Measurements from ENCODE around the gene ABCA12.

The ABCA12 gene

GRCh38 chr2:215098875-215099274, 39.6 kb downstream of the ABCA12 start:
- no peak overlapping the region for H3K4me3 ChIP-seq (ENCODE audit: low read depth, low read length)
- H2BK5ac ChIP-seq (ENCODE audit: low read depth, low read length, poor library complexity), result no peak overlapping the region
- H3K4me2 ChIP-seq (ENCODE audit: low read length), result no peak overlapping the region
- no peaks in the 10 kb centered on the region for H3K79me2 ChIP-seq (ENCODE audit: control insufficient read depth, insufficient read depth, low read length, poor library complexity)
- H3K18ac ChIP-seq (ENCODE audit: low read length), result no peak overlapping the region
- WGBS (ENCODE audit: extremely low coverage, insufficient coverage, insufficient read length), result no CpG with 5 or more reads among the region's 6 CpGs
- no peaks in the 10 kb centered on the region for H3K36me3 ChIP-seq (ENCODE audit: control insufficient read depth in 1 of 2, insufficient read depth in 2 of 2, low read length in 2 of 2)
- no peak overlapping the region for H2BK12ac ChIP-seq (ENCODE audit: low read length)
- H3K27ac ChIP-seq (ENCODE audit: low read depth, low read length), result no peak overlapping the region
- H4K8ac ChIP-seq (ENCODE audit: low read depth, low read length), result no peak overlapping the region
- no peak overlapping the region for H3K14ac ChIP-seq (ENCODE audit: low read length)
- H2AFZ ChIP-seq (ENCODE audit: insufficient read depth, low read length, poor library complexity), result no peak overlapping the region
- H4K91ac ChIP-seq (ENCODE audit: low read depth, low read length), result no peak overlapping the region
- peak in 1 of 2 donors; percentile 41 for DNase-seq
- no peak overlapping the region for H2AK5ac ChIP-seq (ENCODE audit: low read length)
- H3K23ac ChIP-seq (ENCODE audit: low read length), result no peak overlapping the region
- no peak overlapping the region for H3K4ac ChIP-seq (ENCODE audit: low read depth, low read length)
- H3K9ac ChIP-seq (ENCODE audit: low read length), result no peak overlapping the region
- H3K27me3 ChIP-seq (ENCODE audit: insufficient read depth, low read length), result no peaks in the 10 kb centered on the region
- no peak overlapping the region for H2BK120ac ChIP-seq (ENCODE audit: insufficient read depth, low read length, poor library complexity)
- H3K9me3 ChIP-seq (ENCODE audit: insufficient read depth, low read depth, low read length), result no peaks in the 10 kb centered on the region
- H3K79me1 ChIP-seq (ENCODE audit: low read length), result no peaks in the 10 kb centered on the region
- no peaks in the 10 kb centered on the region for H3K4me1 ChIP-seq (ENCODE audit: control insufficient read depth in 1 of 2, insufficient read depth in 2 of 2, low read length in 2 of 2)
- no peak overlapping the region for H4K12ac ChIP-seq (ENCODE audit: low read depth, low read length)

DNA sequence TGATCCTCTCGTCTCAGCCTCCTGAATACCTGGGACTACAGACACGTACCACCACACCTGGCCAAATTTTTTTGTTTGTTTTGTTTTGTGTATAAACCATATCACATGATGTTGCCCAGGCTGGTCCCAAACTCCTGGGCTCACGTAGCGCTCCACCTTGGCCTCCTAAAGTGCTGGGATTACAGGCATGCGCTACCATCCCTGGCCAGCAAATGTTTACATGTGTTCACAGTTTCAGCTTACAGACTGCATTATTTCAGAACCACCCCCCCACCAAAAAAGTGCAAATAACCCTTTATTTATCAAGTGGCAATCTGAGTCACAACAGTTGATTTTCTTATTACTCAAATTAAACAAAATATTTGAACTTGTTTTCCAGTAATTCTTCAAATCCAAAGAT, 54.3 kb downstream of the ABCA12 start:
- no peak for DNase-seq
- Histone ChIP-seq H3K36me3 (ENCODE audit: control insufficient read depth in 1 of 2, insufficient read depth in 2 of 2, low read length in 2 of 2) (no peaks in the 10 kb centered on the region), H4K8ac (ENCODE audit: low read depth, low read length) (no peak overlapping the region), H3K9me3 (ENCODE audit: insufficient read depth, low read depth, low read length) (no peaks in the 10 kb centered on the region), H3K18ac (ENCODE audit: low read length) (no peak overlapping the region), H3K4me2 (ENCODE audit: low read length) (no peak overlapping the region), H4K91ac (ENCODE audit: low read depth, low read length) (no peak overlapping the region), H3K27me3 (ENCODE audit: insufficient read depth, low read length) (no peaks in the 10 kb centered on the region), H3K23ac (ENCODE audit: low read length) (no peak overlapping the region), H3K9ac (ENCODE audit: low read length) (no peak overlapping the region), H2BK5ac (ENCODE audit: low read depth, low read length, poor library complexity) (no peak overlapping the region), H2BK120ac (ENCODE audit: insufficient read depth, low read length, poor library complexity) (no peak overlapping the region), H3K4ac (ENCODE audit: low read depth, low read length) (no peak overlapping the region), H3K4me3 (ENCODE audit: low read depth, low read length) (no peak overlapping the region), H3K27ac (ENCODE audit: low read depth, low read length) (no peak overlapping the region), H3K4me1 (ENCODE audit: control insufficient read depth in 1 of 2, insufficient read depth in 2 of 2, low read length in 2 of 2) (no peaks in the 10 kb centered on the region), H3K79me1 (ENCODE audit: low read length) (no peaks in the 10 kb centered on the region), H2BK12ac (ENCODE audit: low read length) (no peak overlapping the region), H2AK5ac (ENCODE audit: low read length) (no peak overlapping the region), H3K79me2 (ENCODE audit: control insufficient read depth, insufficient read depth, low read length, poor library complexity) (no peaks in the 10 kb centered on the region), H2AFZ (ENCODE audit: insufficient read depth, low read length, poor library complexity) (no peak overlapping the region), H3K14ac (ENCODE audit: low read length) (no peak overlapping the region), H4K12ac (ENCODE audit: low read depth, low read length) (no peak overlapping the region)
- no CpG with 5 or more reads among the region's 5 CpGs for WGBS (ENCODE audit: extremely low coverage, insufficient coverage, insufficient read length)

DNA sequence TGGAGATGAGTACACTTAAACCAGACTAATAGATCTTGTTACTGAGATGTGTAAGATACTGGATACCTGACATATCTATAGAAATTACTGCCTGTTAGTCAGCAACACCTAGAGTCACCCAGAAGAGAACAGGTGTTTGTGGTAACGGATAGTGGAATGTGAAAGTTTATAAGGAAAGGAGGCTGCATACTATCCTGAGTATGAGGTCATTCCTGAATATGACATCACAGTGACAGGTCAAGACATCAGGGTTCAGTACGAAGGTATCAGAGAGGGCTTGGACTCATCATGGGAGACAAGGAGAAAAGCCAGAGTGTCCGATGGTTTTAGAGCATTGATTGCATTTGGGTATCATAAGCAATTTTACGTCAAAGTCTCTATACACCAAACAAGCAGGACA, 55.3 kb downstream of the ABCA12 start:
- Histone ChIP-seq H4K91ac (ENCODE audit: low read depth, low read length) (no peak overlapping the region), H3K14ac (ENCODE audit: low read length) (no peak overlapping the region), H3K79me2 (ENCODE audit: control insufficient read depth, insufficient read depth, low read length, poor library complexity) (no peaks in the 10 kb centered on the region), H3K4me2 (ENCODE audit: low read length) (no peak overlapping the region), H2BK120ac (ENCODE audit: insufficient read depth, low read length, poor library complexity) (no peak overlapping the region), H3K9me3 (ENCODE audit: insufficient read depth, low read depth, low read length) (no peaks in the 10 kb centered on the region), H4K12ac (ENCODE audit: low read depth, low read length) (no peak overlapping the region), H3K27me3 (ENCODE audit: insufficient read depth, low read length) (no peaks in the 10 kb centered on the region), H3K4ac (ENCODE audit: low read depth, low read length) (no peak overlapping the region), H3K36me3 (ENCODE audit: control insufficient read depth in 1 of 2, insufficient read depth in 2 of 2, low read length in 2 of 2) (no peaks in the 10 kb centered on the region), H3K18ac (ENCODE audit: low read length) (no peak overlapping the region), H3K79me1 (ENCODE audit: low read length) (no peaks in the 10 kb centered on the region), H3K27ac (ENCODE audit: low read depth, low read length) (no peak overlapping the region), H2BK12ac (ENCODE audit: low read length) (no peak overlapping the region), H2AFZ (ENCODE audit: insufficient read depth, low read length, poor library complexity) (no peak overlapping the region), H3K9ac (ENCODE audit: low read length) (no peak overlapping the region), H3K23ac (ENCODE audit: low read length) (no peak overlapping the region), H3K4me1 (ENCODE audit: control insufficient read depth in 1 of 2, insufficient read depth in 2 of 2, low read length in 2 of 2) (no peaks in the 10 kb centered on the region), H4K8ac (ENCODE audit: low read depth, low read length) (no peak overlapping the region), H2BK5ac (ENCODE audit: low read depth, low read length, poor library complexity) (no peak overlapping the region), H2AK5ac (ENCODE audit: low read length) (no peak overlapping the region), H3K4me3 (ENCODE audit: low read depth, low read length) (no peak overlapping the region)
- WGBS (ENCODE audit: extremely low coverage, insufficient coverage, insufficient read length), result no CpG with 5 or more reads among the region's 4 CpGs
- peak in 1 of 2 donors; percentile 52 for DNase-seq

GRCh38 chr2:215082446-215082845, 56.0 kb downstream of the ABCA12 start:
- Histone ChIP-seq H3K14ac (ENCODE audit: low read length) (no peak overlapping the region), H3K23ac (ENCODE audit: low read length) (no peak overlapping the region), H3K18ac (ENCODE audit: low read length) (no peak overlapping the region), H2BK12ac (ENCODE audit: low read length) (no peak overlapping the region), H2BK5ac (ENCODE audit: low read depth, low read length, poor library complexity) (no peak overlapping the region), H2AK5ac (ENCODE audit: low read length) (no peak overlapping the region), H3K4me2 (ENCODE audit: low read length) (no peak overlapping the region), H3K9ac (ENCODE audit: low read length) (no peak overlapping the region), H2AFZ (ENCODE audit: insufficient read depth, low read length, poor library complexity) (no peak overlapping the region), H4K12ac (ENCODE audit: low read depth, low read length) (no peak overlapping the region), H3K36me3 (ENCODE audit: control insufficient read depth in 1 of 2, insufficient read depth in 2 of 2, low read length in 2 of 2) (no peaks in the 10 kb centered on the region), H3K4me1 (ENCODE audit: control insufficient read depth in 1 of 2, insufficient read depth in 2 of 2, low read length in 2 of 2) (no peaks in the 10 kb centered on the region), H2BK120ac (ENCODE audit: insufficient read depth, low read length, poor library complexity) (no peak overlapping the region), H4K91ac (ENCODE audit: low read depth, low read length) (no peak overlapping the region), H3K27me3 (ENCODE audit: insufficient read depth, low read length) (no peaks in the 10 kb centered on the region), H3K79me1 (ENCODE audit: low read length) (no peaks in the 10 kb centered on the region), H3K4ac (ENCODE audit: low read depth, low read length) (no peak overlapping the region), H3K79me2 (ENCODE audit: control insufficient read depth, insufficient read depth, low read length, poor library complexity) (no peaks in the 10 kb centered on the region), H3K27ac (ENCODE audit: low read depth, low read length) (no peak overlapping the region), H3K4me3 (ENCODE audit: low read depth, low read length) (no peak overlapping the region), H4K8ac (ENCODE audit: low read depth, low read length) (no peak overlapping the region), H3K9me3 (ENCODE audit: insufficient read depth, low read depth, low read length) (no peaks in the 10 kb centered on the region)
- no peak for DNase-seq

Data from trophoblast cell (in vitro differentiated cells and primary cell).